ENCODE results near the gene KIF16B. TPM values are rescaled to one million over a fixed set of nuclear protein-coding genes. Genes with fewer than 3 reads are reported as not detected.

KIF16B gene
- total and polyA plus RNA-seq, 9 of the 15 experiments (the other 6 are each of a cell fraction or from before 2014, with no cell fraction given): 1.00 to 10.6 (median 8.5) TPM

- DNase-seq (ENCODE audit: extremely low read depth in 1 of 4, low spot score in 3 of 4) (peak in 3 of 4 experiments; percentile 7 to 29 (median 11)), ATAC-seq (no peak), FAIRE-seq (peak; percentile 61)
- Histone ChIP-seq H2AFZ (ENCODE audit: low read depth, low read length) (no peak overlapping the region), H3K36me3 (ENCODE audit: control insufficient read depth, insufficient read depth, low read length) (no peaks in the 10 kb centered on the region), H3K4me3 (no peak overlapping the region), H3K4me1 (replicated peaks in 1 of 2; ENCODE audit: control insufficient read depth in 2 of 2, insufficient read depth in 2 of 2, low read length in 2 of 2) (no peaks in the 10 kb centered on the region), H3K4me2 (ENCODE audit: insufficient read depth, low read length) (no peak overlapping the region), H3K27ac (ENCODE audit: extremely low read depth, low read depth, low read length) (no peak overlapping the region), H3K79me2 (ENCODE audit: control insufficient read depth, insufficient read depth, low read length) (no peaks in the 10 kb centered on the region), H3K9me1 (ENCODE audit: control insufficient read depth, insufficient read depth, low read length) (no peaks in the 10 kb centered on the region), H4K20me1 (replicated peaks; ENCODE audit: control insufficient read depth, insufficient read depth, low read length) (no peaks in the 10 kb centered on the region), H3K9me3 (replicated peaks; ENCODE audit: control insufficient read depth, insufficient read depth, low read depth, low read length) (no peaks in the 10 kb centered on the region), H3K9ac (ENCODE audit: insufficient read depth in 1 of 2, low read depth in 2 of 2, low read length in 2 of 2) (no peak overlapping the region), H3K27me3 (ENCODE audit: control insufficient read depth in 2 of 2, insufficient read depth in 2 of 2, low read length in 2 of 2) (no peaks in the 10 kb centered on the region)
- in situ Hi-C loops (cut with MboI): no loop called here
- intact Hi-C loops (cut with micrococcal nuclease): no loop called here
- 13% methylated on average over 1 of the region's 1 CpG for WGBS (ENCODE audit: insufficient coverage, low coverage, missing lambda C conversion rate)
- ChIA-PET POLR2A (no interaction called here), CTCF (ENCODE audit: low intra/inter-chr PET ratio) (no interaction called here)
- TF ChIP-seq ATF3 (IDR thresholded peaks at IDR 0.05): peak; percentile 62
- no peak for TF ChIP-seq ATF3 (CRISPR knock-in tag; conservative IDR thresholded peaks at IDR 0.05)
- peak; percentile 63; the same call in 1 of the 2 replicates for TF ChIP-seq JUND (IDR thresholded peaks at IDR 0.05; ENCODE audit: borderline replicate concordance, low read depth, low read length)
- TF ChIP-seq JUND (tag; IDR thresholded peaks at IDR 0.05; ENCODE audit: borderline replicate concordance, low read depth, low read length): peak; percentile 53; the same call in 1 of the 3 replicates
- peak; percentile 63 for TF ChIP-seq FOSL1 (tag; conservative IDR thresholded peaks at IDR 0.05)
- no peak for TF ChIP-seq RREB1 (CRISPR knock-in tag; IDR thresholded peaks at IDR 0.05)
- BruUV-seq (replicated peaks): no TSS peak
Observed at GRCh38 chr20:16459019-16459700, 114.1 kb downstream of the KIF16B start.
